HEK293 (cell line): ENCODE results near the gene PCBD1.

ENCODE experiments used
- CTCF ChIA-PET: fragments of 350-600 bp; formaldehyde crosslinking; extraction: SDS; loops from one replicate; lab custom pipeline; 2021; ENCODE audit warnings: antibody characterized with exemption; lab: Yijun Ruan, JAX
- POLR2A ChIA-PET: fragments of 300-600 bp; formaldehyde crosslinking; extraction: SDS; loops from one replicate; lab custom pipeline; 2020; ENCODE audit warnings: antibody characterized with exemption, inconsistent platforms; lab: Yijun Ruan, JAX
- H3K27ac ChIP-seq: fragments of 200-500 bp; sonication (Bioruptor generic); 2 replicates; pipeline ENCODE4 v1.5.1; 2014; ENCODE audit warnings: low read depth, low read length, control low read depth, inconsistent platforms; ENCODE audit errors: extremely low read depth
- H3K36me3 ChIP-seq, 2 experiments: fragments of 200-500 bp in 1 of 2; sonication (Bioruptor generic) in 1 of 2; 1 replicate in 1 of 2; 2 replicates in 1 of 2; pipeline ENCODE4 v1.5.1; 2014 to 2017; ENCODE audit warnings: inconsistent platforms in 2 of 2, low read length in 2 of 2; ENCODE audit not compliant: control insufficient read depth in 2 of 2, insufficient read depth in 1 of 2
- H3K4me1 ChIP-seq: fragments of 200-500 bp; sonication (Bioruptor generic); 2 replicates; pipeline ENCODE4 v1.5.1; 2014; ENCODE audit warnings: mild to moderate bottlenecking, low read length, inconsistent platforms; ENCODE audit not compliant: control insufficient read depth, insufficient read depth
- H3K4me3 ChIP-seq: 2 replicates; pipeline ENCODE4 v1.5.1; 2011; ENCODE audit warnings: low read depth, mild to moderate bottlenecking, control low read depth, low read length, moderate library complexity
- H3K9me3 ChIP-seq: fragments of 200-500 bp; sonication (Bioruptor generic); 2 replicates; pipeline ENCODE4 v1.5.1; 2014; ENCODE audit warnings: low read depth, low read length, inconsistent platforms; ENCODE audit not compliant: control insufficient read depth, insufficient read depth
- GLIS2 ChIP-seq: fragments of 450-650 bp; formaldehyde crosslinking; IDR thresholded peaks from 2 replicates; pipeline ENCODE4 v1.5.1; 2016; ENCODE audit warnings: missing biosample characterization, missing genetic modification characterization
- HOXC10 ChIP-seq: sonication (generic); formaldehyde crosslinking; IDR thresholded peaks from 2 replicates; pipeline ENCODE4 v1.8.1; 2023; ENCODE audit warnings: mild to moderate bottlenecking, missing genetic modification reagents
- KLF8 ChIP-seq: fragments of 450-650 bp; formaldehyde crosslinking; IDR thresholded peaks from 2 replicates; pipeline ENCODE4 v1.5.1; 2016; ENCODE audit warnings: missing biosample characterization, missing genetic modification characterization
- OSR2 ChIP-seq: fragments of 450-650 bp; formaldehyde crosslinking; IDR thresholded peaks from 2 replicates; pipeline ENCODE4 v1.5.1; 2016; ENCODE audit warnings: missing biosample characterization, missing genetic modification characterization
- PRDM10 ChIP-seq: fragments of 450-650 bp; formaldehyde crosslinking; IDR thresholded peaks from 2 replicates; pipeline ENCODE4 v1.5.1; 2016; ENCODE audit warnings: missing biosample characterization, missing genetic modification characterization
- REPIN1 ChIP-seq: fragments of 450-650 bp; formaldehyde crosslinking; IDR thresholded peaks from 2 replicates; pipeline ENCODE4 v1.5.1; 2017; ENCODE audit warnings: missing biosample characterization, missing genetic modification characterization, low read depth
- SCRT1 ChIP-seq: fragments of 450-650 bp; formaldehyde crosslinking; IDR thresholded peaks from 2 replicates; pipeline ENCODE4 v1.5.1; 2016; ENCODE audit warnings: missing biosample characterization, missing genetic modification characterization, borderline replicate concordance
- SETDB1 ChIP-seq: IDR thresholded peaks from one replicate; pipeline ENCODE4 v1.6.1; 2017; ENCODE audit warnings: mild to moderate bottlenecking, low read length, moderate library complexity, mixed read lengths; ENCODE audit not compliant: insufficient read length
- ZBTB21 ChIP-seq: fragments of 450-650 bp; formaldehyde crosslinking; IDR thresholded peaks from 2 replicates; pipeline ENCODE4 v1.5.1; 2017; ENCODE audit warnings: missing biosample characterization, missing genetic modification characterization
- ZFP69B ChIP-seq: fragments of 450-650 bp; formaldehyde crosslinking; IDR thresholded peaks from 2 replicates; pipeline ENCODE4 v1.5.1; 2016; ENCODE audit warnings: missing biosample characterization, missing genetic modification characterization
- ZNF112 ChIP-seq: fragments of 450-650 bp; formaldehyde crosslinking; IDR thresholded peaks from 2 replicates; pipeline ENCODE4 v1.5.0; 2017; ENCODE audit warnings: missing biosample characterization, missing genetic modification characterization
- ZNF174 ChIP-seq: fragments of 450-650 bp; formaldehyde crosslinking; IDR thresholded peaks from 2 replicates; pipeline ENCODE4 v1.5.0; 2017; ENCODE audit warnings: missing biosample characterization, mild to moderate bottlenecking, missing genetic modification characterization
- ZNF184 ChIP-seq: fragments of 450-650 bp; IDR thresholded peaks from 2 replicates; pipeline ENCODE4 v1.5.1; 2018; ENCODE audit warnings: missing biosample characterization, mild to moderate bottlenecking, missing genetic modification characterization
- ZNF19 ChIP-seq: fragments of 450-650 bp; formaldehyde crosslinking; IDR thresholded peaks from 2 replicates; pipeline ENCODE4; 2016; ENCODE audit warnings: missing biosample characterization, missing genetic modification characterization, low read depth
- ZNF394 ChIP-seq: fragments of 450-650 bp; formaldehyde crosslinking; IDR thresholded peaks from 2 replicates; pipeline ENCODE4 v1.5.1; 2016; ENCODE audit warnings: missing biosample characterization, missing genetic modification characterization, mild to moderate bottlenecking, moderate library complexity, borderline replicate concordance
- ZNF514 ChIP-seq: fragments of 450-650 bp; formaldehyde crosslinking; IDR thresholded peaks from 2 replicates; pipeline ENCODE4 v1.5.1; 2016; ENCODE audit warnings: missing biosample characterization, missing genetic modification characterization
- ZNF555 ChIP-seq: fragments of 450-650 bp; formaldehyde crosslinking; conservative IDR thresholded peaks from 2 replicates; pipeline ENCODE4 v1.5.1; 2017; ENCODE audit warnings: missing biosample characterization, mild to moderate bottlenecking, missing genetic modification characterization, inconsistent platforms
- ZNF571 ChIP-seq: fragments of 450-650 bp; formaldehyde crosslinking; IDR thresholded peaks from 2 replicates; pipeline ENCODE4 v1.5.0; 2017; ENCODE audit warnings: missing biosample characterization, missing genetic modification characterization
- ZNF585B ChIP-seq: fragments of 450-650 bp; formaldehyde crosslinking; IDR thresholded peaks from 2 replicates; pipeline ENCODE4 v1.5.1; 2016; ENCODE audit warnings: missing biosample characterization, missing genetic modification characterization
- ZNF654 ChIP-seq: fragments of 450-650 bp; formaldehyde crosslinking; IDR thresholded peaks from 2 replicates; pipeline ENCODE4 v1.5.1; 2016; ENCODE audit warnings: low read depth, missing biosample characterization, missing genetic modification characterization
- ZNF677 ChIP-seq: fragments of 450-650 bp; IDR thresholded peaks from 2 replicates; pipeline ENCODE4 v1.5.0; 2018; ENCODE audit warnings: missing biosample characterization, mild to moderate bottlenecking, missing genetic modification characterization, moderate library complexity
- ZNF747 ChIP-seq: fragments of 450-650 bp; formaldehyde crosslinking; IDR thresholded peaks from 2 replicates; pipeline ENCODE4 v1.5.1; 2016; ENCODE audit warnings: missing biosample characterization, missing genetic modification characterization
- ZNF785 ChIP-seq: fragments of 450-650 bp; formaldehyde crosslinking; IDR thresholded peaks from 2 replicates; pipeline ENCODE4 v1.5.1; 2016; ENCODE audit warnings: missing biosample characterization, missing genetic modification characterization
- ZNF830 ChIP-seq: fragments of 450-650 bp; IDR thresholded peaks from 2 replicates; pipeline ENCODE4 v1.5.0; 2018; ENCODE audit warnings: missing biosample characterization, missing genetic modification characterization, low read depth, mild to moderate bottlenecking, moderate library complexity
- TF ChIP-seq, protein P1 (sequence below): fragments of 450-650 bp; formaldehyde crosslinking; IDR thresholded peaks from 2 replicates; pipeline ENCODE4 v1.5.1; 2016; ENCODE audit warnings: missing biosample characterization, missing genetic modification characterization

PCBD1 gene

GRCh38 chr10:70843333-70843732 is 45.0 kb downstream of the PCBD1 start:
- TF ChIP-seq KLF8 (tag by site-specific recombination) (no peak), OSR2 (tag by site-specific recombination) (no peak), ZNF785 (tag by site-specific recombination) (no peak), ZNF394 (tag by site-specific recombination) (no peak), ZNF112 (tag by site-specific recombination) (no peak), ZNF654 (no peak), ZFP69B (tag by site-specific recombination) (no peak), SCRT1 (tag by site-specific recombination) (no peak), ZNF830 (no peak)
- TF ChIP-seq, protein P1, sequence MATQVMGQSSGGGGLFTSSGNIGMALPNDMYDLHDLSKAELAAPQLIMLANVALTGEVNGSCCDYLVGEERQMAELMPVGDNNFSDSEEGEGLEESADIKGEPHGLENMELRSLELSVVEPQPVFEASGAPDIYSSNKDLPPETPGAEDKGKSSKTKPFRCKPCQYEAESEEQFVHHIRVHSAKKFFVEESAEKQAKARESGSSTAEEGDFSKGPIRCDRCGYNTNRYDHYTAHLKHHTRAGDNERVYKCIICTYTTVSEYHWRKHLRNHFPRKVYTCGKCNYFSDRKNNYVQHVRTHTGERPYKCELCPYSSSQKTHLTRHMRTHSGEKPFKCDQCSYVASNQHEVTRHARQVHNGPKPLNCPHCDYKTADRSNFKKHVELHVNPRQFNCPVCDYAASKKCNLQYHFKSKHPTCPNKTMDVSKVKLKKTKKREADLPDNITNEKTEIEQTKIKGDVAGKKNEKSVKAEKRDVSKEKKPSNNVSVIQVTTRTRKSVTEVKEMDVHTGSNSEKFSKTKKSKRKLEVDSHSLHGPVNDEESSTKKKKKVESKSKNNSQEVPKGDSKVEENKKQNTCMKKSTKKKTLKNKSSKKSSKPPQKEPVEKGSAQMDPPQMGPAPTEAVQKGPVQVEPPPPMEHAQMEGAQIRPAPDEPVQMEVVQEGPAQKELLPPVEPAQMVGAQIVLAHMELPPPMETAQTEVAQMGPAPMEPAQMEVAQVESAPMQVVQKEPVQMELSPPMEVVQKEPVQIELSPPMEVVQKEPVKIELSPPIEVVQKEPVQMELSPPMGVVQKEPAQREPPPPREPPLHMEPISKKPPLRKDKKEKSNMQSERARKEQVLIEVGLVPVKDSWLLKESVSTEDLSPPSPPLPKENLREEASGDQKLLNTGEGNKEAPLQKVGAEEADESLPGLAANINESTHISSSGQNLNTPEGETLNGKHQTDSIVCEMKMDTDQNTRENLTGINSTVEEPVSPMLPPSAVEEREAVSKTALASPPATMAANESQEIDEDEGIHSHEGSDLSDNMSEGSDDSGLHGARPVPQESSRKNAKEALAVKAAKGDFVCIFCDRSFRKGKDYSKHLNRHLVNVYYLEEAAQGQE, result no peak
- Histone ChIP-seq H3K9me3 (no peaks in the 10 kb centered on the region), H3K4me1 (peaks cover 3% of the 10 kb centered on the region; the same call in 1 of the 2 replicates), H3K27ac (no peak overlapping the region), H3K4me3 (no peak overlapping the region), H3K36me3 (peaks cover 0 to 22% of the 10 kb centered on the region in 2 experiments; a peak in 2 of 3 replicates)
- POLR2A ChIA-PET, result no interaction called here
- CTCF ChIA-PET, result interaction anchor here (0.6 kb wide), 1 partner anchor 101 kb away, joined by 3 read pairs; no protein-coding TSS in a partner anchor

GRCh38 chr10:70840836-70841235 is 47.5 kb downstream of the PCBD1 start:
- CTCF ChIA-PET, result no interaction called here
- Histone ChIP-seq H3K36me3 (peaks cover 5 to 28% of the 10 kb centered on the region in 2 experiments; a peak in 2 of 3 replicates), H3K4me3 (no peak overlapping the region), H3K4me1 (peaks cover 3% of the 10 kb centered on the region; the same call in 1 of the 2 replicates)
- POLR2A ChIA-PET, result no interaction called here
- TF ChIP-seq ZNF585B (no peak), ZNF19 (no peak), ZNF514 (tag by site-specific recombination) (no peak), ZNF555 (tag by site-specific recombination) (no peak), SETDB1 (no peak), ZNF184 (tag by site-specific recombination) (no peak), GLIS2 (tag by site-specific recombination) (no peak), ZNF571 (tag by site-specific recombination) (no peak), ZNF677 (tag by site-specific recombination) (no peak), ZNF174 (tag by site-specific recombination) (no peak), HOXC10 (CRISPR knock-in tag) (no peak), ZBTB21 (no peak), REPIN1 (tag by site-specific recombination) (no peak), PRDM10 (no peak), ZNF747 (tag by site-specific recombination) (no peak)
- TF ChIP-seq, all 188 proteins: peak for 0
- Histone ChIP-seq H3K27ac (no peak overlapping the region), H3K9me3 (no peaks in the 10 kb centered on the region)
